Activated CD4-positive, alpha-beta T cell treated with anti-CD3 and anti-CD28 coated beads, Interleukin-2, amount 50 U/mL, for 48 hours (primary cell): ENCODE measurements around the gene MLN.
A peak's percentile ranks its signal among the peaks of the same experiment; 100 is the strongest.

ENCODE experiments used
- DNase-seq, 2 experiments: peaks; one replicate each; pipeline ENCODE4 v3.0.0-alpha.2; 2020

Gene MLN

GRCh38 chr6:33803571-33804053 lies at the start of gene MLN:
Gene MLN (minus strand): TSS chr6:33804003. CDS start chr6:33801163, 2,840 bp downstream.
- no peak for DNase-seq

- DNase-seq = no peak
These were observed 49.2 kb upstream of the MLN start for GRCh38 chr6:33853026-33853425.

- peak in 1 of 2 experiments; percentile 33 for DNase-seq
These were observed 48.2 kb upstream of the MLN start for GRCh38 chr6:33851959-33852358.

GRCh38 chr6:33850869-33851541 lies 47.2 kb upstream of the MLN start:
- no peak for DNase-seq

- DNase-seq = no peak
These were observed 46.5 kb upstream of the MLN start for GRCh38 chr6:33850296-33850695.

- DNase-seq = no peak
These were observed 45.8 kb upstream of the MLN start for GRCh38 chr6:33849500-33850075.

GRCh38 chr6:33848484-33848883 lies 44.7 kb upstream of the MLN start:
- no peak for DNase-seq

GRCh38 chr6:33847867-33848266 lies 44.1 kb upstream of the MLN start:
- DNase-seq = no peak

GRCh38 chr6:33847078-33847477 lies 43.3 kb upstream of the MLN start:
- no peak for DNase-seq

- DNase-seq = no peak
These were observed 42.4 kb upstream of the MLN start for GRCh38 chr6:33846226-33846625.

GRCh38 chr6:33845031-33845745 lies 41.4 kb upstream of the MLN start:
- DNase-seq = no peak

GRCh38 chr6:33843131-33844121 lies 39.6 kb upstream of the MLN start:
- DNase-seq = no peak

GRCh38 chr6:33841868-33842267 lies 38.1 kb upstream of the MLN start:
- no peak for DNase-seq

- no peak for DNase-seq
These were observed 37.3 kb upstream of the MLN start for GRCh38 chr6:33841070-33841469.

- DNase-seq = peak; percentile 41 to 54
These were observed 36.5 kb upstream of the MLN start for GRCh38 chr6:33840048-33840926.

- DNase-seq = no peak
These were observed 35.7 kb upstream of the MLN start for GRCh38 chr6:33839399-33840047.

GRCh38 chr6:33838983-33839382 lies 35.2 kb upstream of the MLN start:
- DNase-seq = no peak

- DNase-seq = no peak
These were observed 34.3 kb upstream of the MLN start for GRCh38 chr6:33837971-33838665.

- DNase-seq = no peak
These were observed 33.1 kb upstream of the MLN start for GRCh38 chr6:33836806-33837469.
